ENCODE measurements around the gene LIN7A. TPM values are rescaled to one million over a fixed set of nuclear protein-coding genes. Genes with fewer than 3 reads are reported as not detected.

The LIN7A gene
- total and polyA plus RNA-seq, 8 donors: 0.12 to 1.5 (median 0.64) TPM

DNA sequence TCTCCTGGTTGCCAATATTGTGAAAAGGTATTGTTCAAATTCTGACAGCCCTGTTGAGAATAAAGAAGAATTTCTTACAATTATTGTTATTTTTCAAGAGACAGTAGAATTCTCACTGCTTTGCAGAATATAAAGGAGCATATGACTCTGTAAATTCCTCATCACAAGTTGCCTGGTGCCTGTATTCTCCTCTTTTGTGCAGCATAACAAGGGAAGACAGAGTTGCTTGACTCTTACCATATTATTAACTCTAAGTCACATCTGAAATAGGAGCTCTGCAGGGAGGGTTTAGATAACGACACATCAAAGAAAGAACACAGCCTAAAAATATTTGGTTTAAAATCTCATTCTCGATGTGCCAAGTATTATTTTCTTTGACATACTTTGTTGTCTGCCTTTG, 189.9 kb downstream of the LIN7A start:
- intact Hi-C loops (cut with DNase I): no loop called here
- H3K9me3 ChIP-seq: no peaks in the 10 kb centered on the region
- TF ChIP-seq, protein P1, sequence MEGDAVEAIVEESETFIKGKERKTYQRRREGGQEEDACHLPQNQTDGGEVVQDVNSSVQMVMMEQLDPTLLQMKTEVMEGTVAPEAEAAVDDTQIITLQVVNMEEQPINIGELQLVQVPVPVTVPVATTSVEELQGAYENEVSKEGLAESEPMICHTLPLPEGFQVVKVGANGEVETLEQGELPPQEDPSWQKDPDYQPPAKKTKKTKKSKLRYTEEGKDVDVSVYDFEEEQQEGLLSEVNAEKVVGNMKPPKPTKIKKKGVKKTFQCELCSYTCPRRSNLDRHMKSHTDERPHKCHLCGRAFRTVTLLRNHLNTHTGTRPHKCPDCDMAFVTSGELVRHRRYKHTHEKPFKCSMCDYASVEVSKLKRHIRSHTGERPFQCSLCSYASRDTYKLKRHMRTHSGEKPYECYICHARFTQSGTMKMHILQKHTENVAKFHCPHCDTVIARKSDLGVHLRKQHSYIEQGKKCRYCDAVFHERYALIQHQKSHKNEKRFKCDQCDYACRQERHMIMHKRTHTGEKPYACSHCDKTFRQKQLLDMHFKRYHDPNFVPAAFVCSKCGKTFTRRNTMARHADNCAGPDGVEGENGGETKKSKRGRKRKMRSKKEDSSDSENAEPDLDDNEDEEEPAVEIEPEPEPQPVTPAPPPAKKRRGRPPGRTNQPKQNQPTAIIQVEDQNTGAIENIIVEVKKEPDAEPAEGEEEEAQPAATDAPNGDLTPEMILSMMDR (IDR thresholded peaks at IDR 0.05): no peak
- no peak overlapping the region for H3K27ac ChIP-seq
- H3K4me1 ChIP-seq: no peaks in the 10 kb centered on the region
- no peaks in the 10 kb centered on the region for H3K36me3 ChIP-seq
- H3K27me3 ChIP-seq: no peaks in the 10 kb centered on the region
- ATAC-seq: no peak
- no peak for DNase-seq
- WGBS, 2 donors: 38 to 67% methylated on average over 2 of the region's 2 CpGs
- H3K4me3 ChIP-seq: no peak overlapping the region
- FAIRE-seq: no peak

DNA sequence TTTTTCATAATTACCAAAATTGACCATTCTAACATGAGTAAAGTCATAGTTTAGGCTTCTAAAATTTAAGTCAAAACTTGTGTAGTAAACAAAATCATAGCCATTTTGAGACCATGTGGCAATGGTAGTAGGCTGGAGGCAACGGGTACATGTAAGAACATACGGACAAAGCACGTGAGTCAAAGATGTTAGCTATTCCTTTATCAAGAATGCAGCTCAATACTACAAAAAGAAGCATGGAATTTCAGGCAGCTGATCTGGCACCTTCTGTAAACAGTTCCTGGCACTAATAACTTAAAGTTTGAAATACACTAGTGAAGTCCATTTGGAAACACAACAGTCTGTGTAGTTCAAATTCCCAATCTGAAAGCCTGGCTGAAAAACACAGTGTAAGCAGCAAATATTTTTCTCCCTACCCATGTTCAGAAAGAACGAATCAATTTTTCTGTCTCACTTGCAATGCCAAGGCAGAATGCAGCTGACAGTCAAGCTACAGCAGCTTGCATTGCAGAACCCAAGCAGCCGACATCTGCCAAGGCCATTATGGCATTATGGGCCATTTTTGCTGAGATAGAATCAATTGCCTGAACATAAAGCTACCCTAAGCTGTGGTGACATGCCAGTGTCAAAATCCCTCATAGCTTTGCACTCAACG, 191.8 kb downstream of the LIN7A start:
- intact Hi-C loops (cut with DNase I): no loop called here

More for the DNA sequence above, 191.8 kb downstream of the LIN7A start:
- Histone ChIP-seq H3K36me3 (no peaks in the 10 kb centered on the region), H3K4me3 (no peak overlapping the region), H3K27me3 (peaks cover 0 to 6% (median 0%) of the 10 kb centered on the region in 4 donors), H3K4me1 (no peaks in the 10 kb centered on the region), H3K27ac (no peak overlapping the region), H3K9me3 (no peaks in the 10 kb centered on the region)
- TF ChIP-seq, protein P1 (IDR thresholded peaks at IDR 0.05): no peak
- no peak for FAIRE-seq
- DNase-seq: no peak
- 22 to 23% methylated on average over 6 of the region's 6 CpGs for WGBS, 2 donors
- ATAC-seq: no peak

Small RNA genes within 50 kb of the gene (microRNA-seq; reads per million reads assigned to microRNA genes)
- gene MIR617 (0 reads per million in 2 donors), gene MIR618 (0.77 to 1.8 reads per million in 2 donors)

Other genes starting within 250 kb of the LIN7A start
- not detected for gene MYF6, start 230.3 kb downstream of the LIN7A start, total RNA-seq
- gene MYF6, start 230.3 kb downstream of the LIN7A start, polyA plus RNA-seq: under 1 TPM in 1 of 2 donors, not detected in 1; 0.16 TPM
- not detected for gene MYF5, start 221.0 kb downstream of the LIN7A start, total RNA-seq
- gene MYF5, start 221.0 kb downstream of the LIN7A start, polyA plus RNA-seq: not detected
- gene ACSS3, start 140.1 kb upstream of the LIN7A start, total RNA-seq: 1 to 10 TPM; 1.4 to 5.6 (median 2.9) TPM
- gene ACSS3, start 140.1 kb upstream of the LIN7A start, polyA plus RNA-seq: 1 to 10 TPM; 1.9 to 2.1 TPM